GM19455 (cell line): Measurements from ENCODE around the gene CASTOR2.
"Not testable (repeated sequence)": the region's sequence is repeated elsewhere in the genome, so short reads cannot be mapped to it uniquely, and the experiment has no call there.

ENCODE experiments used
- ATAC-seq: cut with Tn5 transposase; IDR thresholded peaks from one replicate; pipeline ENCODE4 v1.9.1; 2021; ENCODE audit not compliant: unreplicated experiment

Gene CASTOR2

DNA sequence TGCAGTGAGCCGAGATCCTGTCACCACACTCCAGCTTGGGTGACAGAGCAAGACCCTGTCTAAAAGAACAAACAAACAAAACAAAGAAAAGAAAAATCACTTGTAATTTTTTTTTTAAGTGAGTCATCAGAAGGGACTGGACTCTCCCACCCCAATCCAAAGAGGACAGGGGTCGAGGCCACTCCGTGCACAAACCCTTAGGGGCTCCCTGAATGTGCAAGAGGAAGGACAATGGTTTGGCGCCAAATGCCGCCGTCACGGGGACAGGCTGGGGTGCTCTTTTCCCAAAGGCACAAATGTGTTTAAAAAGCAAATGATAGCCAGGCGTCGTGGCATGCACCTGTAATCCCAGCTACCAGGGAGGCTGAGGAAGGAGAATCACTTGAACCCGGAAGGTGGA is 85.3 kb downstream of the CASTOR2 start:
- no peak for ATAC-seq

DNA sequence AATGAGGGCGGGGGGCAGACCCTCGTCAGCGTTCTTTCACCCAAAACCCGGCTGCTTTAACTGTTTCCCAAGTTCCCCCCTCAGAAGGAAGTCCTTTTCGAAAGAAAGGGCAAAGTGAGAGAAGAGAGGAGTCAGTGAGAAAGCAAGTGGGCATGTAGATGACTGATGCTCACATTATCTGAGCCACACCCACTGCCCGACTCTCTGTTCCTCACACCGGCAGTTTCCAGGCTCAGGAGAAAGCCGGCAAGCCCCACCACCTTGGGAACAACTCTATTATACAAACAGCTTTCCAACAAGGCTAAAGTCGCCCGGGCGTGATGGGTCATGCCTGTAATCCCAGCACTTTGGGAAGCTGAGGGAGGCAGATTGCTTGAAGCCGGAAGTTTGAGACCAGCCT is 86.0 kb downstream of the CASTOR2 start:
- ATAC-seq, result no peak

DNA sequence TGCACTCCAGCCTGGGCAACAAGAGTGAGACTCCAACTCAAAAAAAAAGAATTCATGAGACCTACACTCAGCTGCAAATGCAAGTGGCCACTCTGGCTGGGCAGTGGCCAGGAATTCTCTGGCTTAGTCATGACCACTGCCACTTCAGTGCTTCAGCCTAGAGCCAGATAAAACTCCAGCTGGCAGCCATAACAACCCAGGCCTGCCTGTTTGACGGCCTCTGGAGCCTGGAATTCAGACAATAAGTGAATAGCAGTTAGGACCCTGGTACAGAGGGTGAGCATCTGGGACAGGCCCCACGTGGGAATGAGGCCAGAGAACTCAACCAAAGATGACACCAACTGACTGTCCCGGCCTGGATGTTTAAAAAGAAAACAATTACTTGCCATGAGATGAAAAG is 90.2 kb downstream of the CASTOR2 start:
- ATAC-seq, result no peak

DNA sequence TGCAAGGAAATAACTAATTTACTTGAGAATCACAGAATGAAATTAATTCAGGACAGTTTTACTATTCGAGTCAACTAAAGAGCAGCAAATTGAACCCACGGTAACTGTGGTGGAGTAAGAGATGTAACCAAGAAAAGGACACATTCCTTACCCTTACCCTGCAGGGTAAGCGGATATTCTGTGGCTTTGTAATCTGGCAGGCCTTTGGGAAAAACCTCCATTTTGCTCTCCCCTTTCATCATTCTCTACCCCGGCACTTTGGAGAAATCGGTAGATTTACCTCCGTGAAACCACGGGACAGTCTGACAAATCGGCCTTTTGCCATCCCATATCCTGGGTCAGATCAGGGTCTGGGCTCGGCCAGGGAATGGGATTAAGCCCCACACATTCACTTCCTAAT is 90.7 kb downstream of the CASTOR2 start:
- no peak for ATAC-seq

DNA sequence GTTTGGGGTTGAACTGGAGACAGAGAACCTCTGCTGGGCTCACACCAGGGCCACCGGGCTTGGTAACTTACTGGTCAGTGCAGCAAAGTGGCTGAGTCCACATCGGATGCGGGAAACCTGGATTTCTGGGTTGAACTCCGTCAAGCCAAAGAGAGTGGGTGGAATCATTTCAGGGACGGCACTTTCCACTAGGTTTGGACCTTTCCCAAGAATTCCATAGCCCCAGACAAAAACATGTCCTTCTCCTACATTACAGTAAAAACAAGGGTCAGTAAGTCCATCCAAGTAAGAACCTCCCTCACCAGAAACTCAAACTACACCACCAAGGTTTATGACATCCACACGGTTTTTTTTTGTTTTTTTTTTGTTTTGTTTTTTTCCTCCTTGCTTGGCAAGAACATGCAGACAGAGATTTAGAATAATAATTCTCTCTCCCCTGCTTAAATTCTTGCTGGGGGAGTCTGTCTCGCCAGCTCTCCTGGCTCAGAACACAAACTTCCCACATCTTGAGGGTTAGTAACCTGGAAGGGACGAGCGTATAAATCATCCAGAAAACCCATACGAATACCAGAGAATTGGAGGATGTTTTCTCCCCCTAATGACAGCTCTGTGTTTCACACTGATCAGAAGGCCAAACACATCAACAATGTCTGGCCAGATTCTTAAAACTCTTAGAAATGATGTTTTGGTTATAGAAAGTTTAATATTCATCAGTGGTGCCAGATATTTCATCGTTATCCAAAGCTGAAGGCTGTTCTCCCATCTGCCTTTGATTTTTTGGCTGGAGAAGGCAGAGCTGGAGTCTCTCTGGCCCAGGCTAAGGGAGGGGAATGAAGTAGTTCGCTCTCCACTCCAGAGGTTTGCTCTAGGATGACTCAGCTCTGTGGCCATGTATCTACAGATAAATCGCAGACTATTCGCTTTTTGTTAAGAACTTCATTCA is 91.6 kb downstream of the CASTOR2 start:
- ATAC-seq, result no peak

DNA sequence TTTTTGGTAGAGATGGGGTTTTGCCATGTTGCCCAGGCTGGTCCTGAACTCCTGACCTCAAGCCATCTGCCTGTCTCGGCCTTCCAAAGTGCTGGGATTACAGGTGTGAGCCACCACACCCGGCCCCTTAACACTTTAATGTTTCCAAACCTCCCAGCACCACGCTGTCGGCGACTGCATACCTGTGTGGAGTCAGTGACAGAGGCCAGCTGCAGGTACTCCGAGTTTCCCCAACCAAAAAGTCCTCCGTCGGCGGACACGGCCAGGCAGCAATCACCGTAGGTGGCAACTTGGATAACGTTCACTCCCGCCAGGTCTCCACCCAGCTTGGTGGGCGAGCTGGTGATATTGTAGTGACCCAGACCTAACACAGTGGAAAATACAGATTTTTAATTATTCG is 93.9 kb downstream of the CASTOR2 start:
- ATAC-seq, result no peak

DNA sequence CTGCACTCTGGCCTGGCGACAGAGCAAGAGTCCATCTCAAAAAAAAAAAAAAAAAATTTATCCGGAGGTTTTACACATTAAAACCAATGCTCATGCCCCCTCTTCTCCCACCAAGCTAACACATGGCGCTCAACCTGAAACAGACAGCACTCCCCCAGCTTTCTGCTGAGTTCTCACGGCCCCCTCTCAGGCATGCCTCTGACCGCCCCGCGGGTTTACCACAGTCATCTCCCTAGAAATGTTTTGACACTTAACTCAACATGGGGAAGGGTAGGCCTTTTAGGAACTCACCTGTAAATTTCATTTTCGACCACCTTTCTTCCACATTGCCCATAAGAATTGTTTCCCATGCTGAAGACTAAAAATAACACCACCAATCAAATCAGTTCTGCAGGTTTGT is 99.8 kb downstream of the CASTOR2 start:
- ATAC-seq, result no peak

DNA sequence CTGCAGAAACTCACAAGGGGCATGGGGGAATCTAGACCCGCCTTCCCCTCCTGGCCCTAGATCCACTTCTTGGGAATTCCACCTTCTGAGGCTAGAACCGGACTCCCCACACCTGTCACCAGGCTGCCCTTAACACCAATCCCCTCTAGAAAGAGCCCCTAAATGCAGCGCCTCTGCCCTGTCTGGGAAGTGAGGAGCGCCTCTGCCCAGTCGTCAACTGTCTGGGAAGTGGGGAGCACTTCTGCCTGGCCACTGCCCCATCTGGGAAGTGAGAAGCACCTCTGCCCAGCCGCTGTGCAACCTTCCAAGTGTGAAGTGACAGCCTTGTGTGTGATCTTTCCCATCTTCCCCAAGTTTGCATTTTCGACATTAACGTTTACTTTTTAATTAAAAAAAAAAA is 100.3 kb downstream of the CASTOR2 start:
- ATAC-seq, result no peak

DNA sequence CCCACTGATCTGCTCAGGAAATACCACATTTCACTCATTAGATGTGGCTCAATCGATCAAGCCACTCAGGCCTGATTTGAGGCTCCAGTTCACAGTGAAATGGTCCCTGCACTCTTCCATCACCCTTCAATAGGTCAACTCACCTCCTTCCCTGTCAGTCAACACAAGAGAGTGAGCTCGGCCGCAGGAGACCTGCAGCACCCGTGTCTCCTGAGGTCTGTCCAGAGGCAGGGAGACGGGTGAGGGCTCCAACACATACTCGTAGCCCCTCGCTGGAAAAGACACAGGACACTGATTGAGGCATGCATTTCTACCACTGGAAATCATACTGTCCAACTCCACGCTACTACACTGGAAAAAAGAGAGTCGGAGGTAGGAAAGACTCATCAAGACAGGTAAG is 102.0 kb downstream of the CASTOR2 start:
- ATAC-seq, result no peak

DNA sequence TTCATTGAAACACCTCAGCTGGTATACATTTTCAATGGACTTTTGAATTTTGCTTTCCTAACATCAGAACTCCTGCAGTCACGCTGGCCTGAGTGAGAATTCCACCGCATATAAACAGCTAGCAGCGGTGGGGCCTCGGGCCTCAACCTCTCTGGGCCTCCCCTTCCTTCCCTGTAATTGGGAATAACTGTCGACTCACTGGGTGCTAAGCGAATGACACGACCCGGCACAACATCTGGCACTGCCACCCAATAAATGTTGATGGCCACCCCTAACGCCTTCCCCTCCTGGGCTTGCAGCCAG is 108.4 kb downstream of the CASTOR2 start:
- ATAC-seq, result peak; percentile 25

DNA sequence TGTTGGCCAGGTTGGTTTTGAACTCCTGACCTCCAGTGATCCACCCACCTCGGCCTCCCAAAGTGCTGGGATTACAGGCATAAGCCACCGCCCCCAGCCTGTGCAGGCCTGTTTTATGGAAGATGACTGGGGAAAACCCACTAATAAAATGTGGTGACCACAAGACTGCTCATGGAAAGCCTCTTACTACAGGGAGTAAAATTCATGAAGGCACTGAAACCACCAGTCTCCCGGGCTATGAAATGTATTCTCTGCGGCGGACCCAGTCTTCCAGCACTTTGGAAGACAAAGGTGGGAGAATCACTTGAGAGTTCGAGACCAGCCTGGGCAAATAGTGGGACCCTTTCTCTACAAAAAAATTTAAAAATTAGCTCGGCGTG is 109.7 kb downstream of the CASTOR2 start:
- ATAC-seq, result not testable (repeated sequence)
